IPS-20b (cell line): ENCODE results near the gene TNFRSF19.

Experiments
- H3K27ac ChIP-seq: one replicate; pipeline ENCODE4 v1.5.1; 2013; ENCODE audit warnings: low read length
- H3K27me3 ChIP-seq: 2 replicates; pipeline ENCODE4 v1.6.1; 2013; ENCODE audit warnings: mild to moderate bottlenecking, low read length, inconsistent platforms; ENCODE audit not compliant: insufficient read depth
- H3K36me3 ChIP-seq: 2 replicates; pipeline ENCODE4 v1.6.1; 2013; ENCODE audit warnings: low read depth, mild to moderate bottlenecking, inconsistent platforms, low read length, moderate library complexity; ENCODE audit not compliant: insufficient read depth
- H3K4me1 ChIP-seq: 2 replicates; pipeline ENCODE4 v1.6.1; 2013; ENCODE audit warnings: mild to moderate bottlenecking, control low read depth, inconsistent platforms, low read length, moderate library complexity; ENCODE audit not compliant: insufficient read depth
- H3K4me3 ChIP-seq: 2 replicates; pipeline ENCODE4 v1.5.1; 2013; ENCODE audit warnings: mild to moderate bottlenecking, low read length, inconsistent platforms
- H3K9ac ChIP-seq: 2 replicates; pipeline ENCODE4 v1.6.1; 2013; ENCODE audit warnings: low read depth, mild to moderate bottlenecking, inconsistent platforms, low read length, moderate library complexity
- H3K9me3 ChIP-seq: 2 replicates; pipeline ENCODE4 v1.6.1; 2013; ENCODE audit warnings: mild to moderate bottlenecking, low read depth, low read length, inconsistent platforms; ENCODE audit not compliant: insufficient read depth

Gene TNFRSF19

DNA sequence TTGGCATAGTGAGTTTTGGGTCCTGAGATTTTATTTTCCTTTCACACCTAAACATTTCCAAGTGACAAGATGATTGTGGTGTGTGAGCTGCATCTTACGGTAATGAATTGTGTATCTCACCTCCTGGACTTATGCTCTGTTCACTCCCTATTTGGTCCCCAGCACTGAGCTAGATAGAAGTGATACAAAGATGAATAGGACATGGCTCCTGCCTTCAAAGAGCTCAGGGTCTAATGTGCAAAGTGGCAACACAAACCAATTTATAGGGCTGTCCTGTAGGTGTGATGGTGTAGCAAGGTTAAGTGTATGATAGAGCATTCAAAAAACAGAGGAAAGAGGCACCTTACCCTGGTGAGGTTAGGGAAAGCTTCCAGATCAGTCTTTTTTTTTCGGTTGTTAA is 17.6 kb upstream of the TNFRSF19 start:
- no peak overlapping the region for H3K4me3 ChIP-seq
- H3K27ac ChIP-seq, result no peak overlapping the region
- no peaks in the 10 kb centered on the region for H3K36me3 ChIP-seq
- H3K9ac ChIP-seq, result no peak overlapping the region
- peaks cover 15% of the 10 kb centered on the region for H3K4me1 ChIP-seq
- no peaks in the 10 kb centered on the region for H3K9me3 ChIP-seq
- peaks cover 4% of the 10 kb centered on the region; the same call in 1 of the 2 replicates for H3K27me3 ChIP-seq

DNA sequence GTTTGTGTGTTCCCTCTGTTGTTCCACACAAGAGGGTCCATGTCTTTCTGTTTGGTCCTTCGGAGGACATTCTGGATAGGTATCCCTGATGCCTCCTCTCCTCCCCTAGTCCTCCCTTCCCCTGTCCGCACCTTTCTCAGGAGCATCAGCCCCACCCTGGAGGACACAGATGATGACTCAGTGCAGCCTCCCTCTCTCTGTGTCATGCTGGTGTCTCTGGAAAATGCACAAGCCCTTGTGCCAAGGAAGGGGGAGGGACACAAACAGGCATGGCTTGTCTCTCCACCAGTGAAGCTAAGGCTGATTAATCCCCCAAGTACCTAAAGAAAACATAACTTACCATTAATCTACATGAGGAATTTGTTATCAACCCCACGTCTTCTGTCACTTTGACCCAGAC is 16.2 kb upstream of the TNFRSF19 start:
- peaks cover 15% of the 10 kb centered on the region for H3K4me1 ChIP-seq
- H3K9ac ChIP-seq, result no peak overlapping the region
- H3K4me3 ChIP-seq, result no peak overlapping the region
- H3K27ac ChIP-seq, result no peak overlapping the region
- no peaks in the 10 kb centered on the region for H3K27me3 ChIP-seq
- no peaks in the 10 kb centered on the region for H3K9me3 ChIP-seq
- H3K36me3 ChIP-seq, result no peaks in the 10 kb centered on the region

DNA sequence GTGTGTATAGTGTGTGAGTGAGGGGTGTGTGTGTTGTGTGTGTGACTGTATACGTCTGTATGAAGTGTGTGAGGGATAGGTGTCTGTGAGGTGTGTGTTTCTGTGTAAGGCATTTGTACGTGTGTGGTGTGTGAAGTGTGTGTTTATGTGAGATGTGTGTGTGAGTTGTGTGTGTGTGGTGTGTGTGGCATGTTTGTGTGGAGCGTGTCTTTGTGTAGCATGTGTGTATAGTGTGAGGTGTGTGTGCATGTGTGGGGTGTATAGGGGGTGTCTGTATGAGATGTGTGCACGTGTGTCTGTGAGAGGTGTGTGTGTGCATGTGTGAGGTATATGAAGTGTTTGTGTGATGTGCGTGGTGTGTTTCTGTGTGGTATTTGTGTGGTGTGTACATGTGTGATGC is 13.2 kb upstream of the TNFRSF19 start:
- H3K9ac ChIP-seq, result no peak overlapping the region
- no peaks in the 10 kb centered on the region for H3K9me3 ChIP-seq
- H3K27me3 ChIP-seq, result no peaks in the 10 kb centered on the region
- H3K4me1 ChIP-seq, result peaks cover 7% of the 10 kb centered on the region; the same call in 1 of the 2 replicates
- no peaks in the 10 kb centered on the region for H3K36me3 ChIP-seq
- no peak overlapping the region for H3K27ac ChIP-seq
- H3K4me3 ChIP-seq, result no peak overlapping the region

DNA sequence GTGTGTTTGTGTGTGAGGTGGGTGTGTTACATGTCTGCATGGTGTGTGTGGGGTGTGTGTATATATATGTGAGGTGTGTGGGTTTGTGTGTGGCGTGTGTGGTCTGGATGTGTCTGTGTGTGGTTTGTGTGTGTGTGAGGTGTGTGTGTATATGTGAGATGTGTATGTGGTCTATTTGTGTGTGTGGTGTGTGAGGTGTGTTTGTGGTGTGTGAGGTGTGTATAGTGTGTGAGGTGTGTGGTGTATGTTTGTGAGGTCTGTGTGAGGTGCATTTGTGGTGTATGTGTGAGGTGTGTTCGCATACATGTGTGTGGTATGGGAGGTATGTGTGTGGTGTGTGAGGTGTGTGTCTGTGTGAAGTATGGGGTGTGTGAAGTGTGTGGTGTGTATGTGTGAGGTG is 12.5 kb upstream of the TNFRSF19 start:
- no peaks in the 10 kb centered on the region for H3K36me3 ChIP-seq
- peaks cover under 1% of the 10 kb centered on the region; the same call in 1 of the 2 replicates for H3K4me1 ChIP-seq
- no peak overlapping the region for H3K4me3 ChIP-seq
- H3K27ac ChIP-seq, result no peak overlapping the region
- no peaks in the 10 kb centered on the region for H3K27me3 ChIP-seq
- no peak overlapping the region for H3K9ac ChIP-seq
- H3K9me3 ChIP-seq, result no peaks in the 10 kb centered on the region

DNA sequence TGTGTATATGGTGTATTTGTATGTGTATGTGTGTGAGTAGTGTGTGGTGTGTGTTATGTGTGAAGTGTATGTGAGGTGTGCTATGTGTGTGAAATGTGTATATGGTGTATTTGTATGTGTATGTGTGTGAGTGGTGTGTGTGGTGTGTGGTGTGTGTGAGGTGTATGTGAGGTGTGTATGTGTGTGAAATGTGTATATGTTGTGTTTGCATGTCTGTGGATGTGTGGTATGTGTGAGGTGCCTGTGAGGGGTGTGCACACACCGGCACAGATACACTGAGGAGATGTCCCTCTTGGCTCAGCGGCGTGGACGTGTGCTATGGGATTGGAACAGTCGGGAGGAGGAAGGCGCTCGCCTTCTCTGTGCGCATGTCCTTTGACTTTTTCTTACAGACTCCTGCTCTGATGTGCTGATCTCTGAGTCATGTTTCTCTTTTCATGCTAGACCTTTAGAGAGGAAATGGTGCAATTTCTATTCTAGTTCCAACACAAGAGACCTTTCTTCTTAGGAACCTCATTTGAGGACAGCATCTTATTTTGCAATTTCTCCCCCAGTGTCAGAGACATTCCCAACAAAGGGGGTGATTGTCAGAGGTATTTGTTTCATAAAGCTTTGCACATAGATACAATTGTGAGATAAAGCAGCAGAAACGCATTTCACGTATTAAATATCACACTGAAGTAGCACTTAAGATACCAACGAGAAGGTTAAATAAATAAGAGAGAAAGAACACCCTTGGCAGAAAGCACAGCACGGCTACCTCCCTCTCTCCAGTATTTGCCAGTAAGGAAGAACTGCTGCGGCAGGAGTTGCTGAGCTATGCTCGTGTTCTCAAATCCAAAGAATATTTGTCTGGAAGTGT is 11.3 kb upstream of the TNFRSF19 start:
- no peaks in the 10 kb centered on the region for H3K4me1 ChIP-seq
- no peak overlapping the region for H3K9ac ChIP-seq
- no peaks in the 10 kb centered on the region for H3K36me3 ChIP-seq
- no peaks in the 10 kb centered on the region for H3K27me3 ChIP-seq
- no peaks in the 10 kb centered on the region for H3K9me3 ChIP-seq
- H3K4me3 ChIP-seq, result no peak overlapping the region
- H3K27ac ChIP-seq, result no peak overlapping the region

DNA sequence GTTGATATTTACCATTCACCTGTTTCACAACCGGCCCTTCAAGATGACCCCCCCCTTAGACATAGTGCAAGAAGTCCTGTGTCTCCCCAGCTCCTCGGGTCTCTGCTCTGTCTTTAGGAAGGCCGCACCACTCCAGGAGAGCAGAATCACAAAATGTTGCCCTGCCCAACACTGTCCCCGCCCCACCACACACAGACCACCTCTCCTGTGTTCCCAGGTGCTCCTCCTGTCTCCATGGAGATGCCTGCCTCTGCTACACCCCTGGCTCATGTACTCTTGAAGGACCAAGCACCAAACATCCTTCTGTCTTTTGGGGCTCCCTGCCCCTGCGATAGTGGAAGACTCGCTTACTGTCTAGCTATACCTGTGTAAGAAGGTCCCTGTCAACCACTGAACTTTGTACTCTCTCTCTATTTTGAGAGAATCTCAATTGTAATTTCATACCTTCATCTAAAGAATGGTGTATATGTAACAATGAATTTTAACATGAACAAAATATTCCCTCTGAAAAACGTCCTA is 9.6 kb upstream of the TNFRSF19 start:
- no peak overlapping the region for H3K4me3 ChIP-seq
- no peaks in the 10 kb centered on the region for H3K27me3 ChIP-seq
- H3K9me3 ChIP-seq, result no peaks in the 10 kb centered on the region
- no peaks in the 10 kb centered on the region for H3K4me1 ChIP-seq
- no peak overlapping the region for H3K9ac ChIP-seq
- no peaks in the 10 kb centered on the region for H3K36me3 ChIP-seq
- no peak overlapping the region for H3K27ac ChIP-seq

DNA sequence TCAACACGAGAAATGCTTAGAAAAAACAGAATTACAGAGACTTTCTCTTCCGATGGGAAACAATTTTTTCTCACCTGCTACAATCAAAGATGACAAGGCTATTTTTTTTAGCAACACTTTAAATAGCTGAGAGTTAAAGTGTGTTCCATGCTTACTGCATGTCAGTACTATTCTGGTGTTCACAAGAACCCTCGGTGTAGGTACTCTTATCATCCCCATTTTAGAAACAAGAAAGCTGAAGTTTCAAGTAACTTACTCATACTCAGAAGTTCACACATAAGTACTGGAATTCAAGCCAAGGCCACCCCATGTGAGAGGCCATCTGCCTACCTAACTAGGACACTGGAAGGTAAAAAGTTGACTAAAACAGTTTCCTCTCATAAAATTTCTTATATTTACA is 9.0 kb upstream of the TNFRSF19 start:
- Histone ChIP-seq H3K9me3 (no peaks in the 10 kb centered on the region), H3K4me1 (no peaks in the 10 kb centered on the region), H3K9ac (no peak overlapping the region), H3K27ac (no peak overlapping the region), H3K4me3 (no peak overlapping the region), H3K36me3 (no peaks in the 10 kb centered on the region), H3K27me3 (no peaks in the 10 kb centered on the region)

DNA sequence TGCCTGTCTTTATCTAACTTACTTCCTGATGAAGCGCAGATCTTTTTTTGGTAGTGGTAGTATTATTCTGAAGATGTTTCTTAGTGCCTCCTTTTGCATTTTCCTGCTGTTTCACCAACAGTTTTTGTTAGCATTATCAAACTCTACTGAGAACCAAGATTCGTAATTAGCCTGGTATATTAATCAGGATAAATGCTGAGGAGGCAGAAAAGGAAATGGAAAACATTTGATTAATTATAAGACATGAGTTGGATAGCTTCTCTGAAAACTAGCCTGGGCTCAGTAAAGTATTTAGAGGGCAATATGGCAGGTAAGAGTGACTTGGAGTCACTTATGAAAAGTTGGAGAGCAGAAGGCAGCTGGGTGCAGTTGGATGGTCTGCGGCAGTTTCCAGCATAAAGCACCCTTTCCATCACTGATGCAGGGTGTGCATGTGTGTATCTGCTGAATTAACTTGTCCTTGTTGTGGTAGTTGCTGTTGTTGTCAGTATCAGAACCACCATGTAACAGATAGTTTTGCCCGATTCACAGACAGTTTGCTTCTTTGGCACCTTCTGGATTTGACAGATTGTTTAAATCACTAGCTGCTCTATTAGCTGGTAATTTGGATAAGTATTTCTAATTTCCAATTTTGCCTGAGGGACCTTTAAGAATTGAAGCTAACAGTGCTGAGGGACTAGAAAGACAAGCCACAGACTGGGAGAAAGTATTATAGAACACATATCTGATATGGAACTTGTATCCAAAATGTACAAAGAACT is 6.9 kb upstream of the TNFRSF19 start:
- no peak overlapping the region for H3K4me3 ChIP-seq
- H3K27ac ChIP-seq, result no peak overlapping the region
- H3K9ac ChIP-seq, result no peak overlapping the region
- H3K4me1 ChIP-seq, result no peaks in the 10 kb centered on the region
- H3K27me3 ChIP-seq, result no peaks in the 10 kb centered on the region
- H3K36me3 ChIP-seq, result no peaks in the 10 kb centered on the region
- no peaks in the 10 kb centered on the region for H3K9me3 ChIP-seq

DNA sequence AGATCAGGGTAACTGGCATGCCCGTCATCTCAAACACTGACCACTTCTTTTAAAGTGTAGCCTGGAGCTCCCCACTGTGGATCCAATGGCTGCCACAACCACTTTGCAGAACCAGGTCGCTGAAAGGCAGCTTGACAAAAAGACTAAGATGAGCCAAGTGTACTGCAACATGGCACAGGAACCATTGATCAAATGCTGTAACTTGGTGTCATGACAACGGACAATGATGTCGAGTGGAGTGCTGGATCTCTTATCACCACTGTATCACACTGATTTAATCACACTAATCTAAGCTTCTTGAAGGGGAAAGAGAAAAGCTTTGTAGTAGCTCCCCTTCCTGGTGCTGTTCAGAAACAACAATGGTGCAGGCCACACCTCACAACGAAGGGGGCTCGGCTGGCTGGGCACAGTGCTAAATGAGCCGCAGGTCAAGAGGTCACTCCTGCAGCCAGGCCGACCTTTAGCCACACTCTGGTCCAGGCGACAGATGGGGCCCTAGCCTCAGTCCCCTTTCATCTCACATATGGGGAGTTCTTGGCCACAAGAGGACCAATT is 2.2 kb upstream of the TNFRSF19 start:
- H3K9ac ChIP-seq, result no peak overlapping the region
- no peaks in the 10 kb centered on the region for H3K9me3 ChIP-seq
- H3K4me1 ChIP-seq, result peaks cover 11% of the 10 kb centered on the region
- no peaks in the 10 kb centered on the region for H3K36me3 ChIP-seq
- no peak overlapping the region for H3K27ac ChIP-seq
- H3K4me3 ChIP-seq, result no peak overlapping the region
- H3K27me3 ChIP-seq, result no peaks in the 10 kb centered on the region

DNA sequence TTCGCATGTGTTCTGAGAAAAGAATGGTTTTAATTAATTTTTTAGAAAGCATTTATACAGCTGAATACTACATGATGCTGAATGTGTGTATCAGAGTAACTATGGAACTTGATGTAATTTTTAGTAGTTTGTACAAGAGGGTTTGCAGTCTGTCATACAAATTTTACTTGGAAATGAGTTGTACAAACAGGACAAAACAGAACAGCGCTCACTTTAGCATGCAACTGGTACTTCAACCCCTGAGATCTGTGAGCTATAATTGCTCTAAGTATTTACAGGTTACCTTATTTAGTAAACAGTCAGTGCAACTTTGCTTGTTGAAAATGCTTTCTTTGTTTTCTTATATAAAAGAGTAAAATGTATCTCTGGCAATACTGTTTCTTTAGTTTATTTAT is 706 bp downstream of the TNFRSF19 start:
- H3K4me1 ChIP-seq, result peaks cover 11% of the 10 kb centered on the region
- no peaks in the 10 kb centered on the region for H3K27me3 ChIP-seq
- H3K27ac ChIP-seq, result no peak overlapping the region
- H3K9me3 ChIP-seq, result no peaks in the 10 kb centered on the region
- peak overlapping the region; percentile 30 for H3K4me3 ChIP-seq
- H3K9ac ChIP-seq, result peak overlapping the region; percentile 26; the same call in 1 of the 2 replicates
- no peaks in the 10 kb centered on the region for H3K36me3 ChIP-seq

DNA sequence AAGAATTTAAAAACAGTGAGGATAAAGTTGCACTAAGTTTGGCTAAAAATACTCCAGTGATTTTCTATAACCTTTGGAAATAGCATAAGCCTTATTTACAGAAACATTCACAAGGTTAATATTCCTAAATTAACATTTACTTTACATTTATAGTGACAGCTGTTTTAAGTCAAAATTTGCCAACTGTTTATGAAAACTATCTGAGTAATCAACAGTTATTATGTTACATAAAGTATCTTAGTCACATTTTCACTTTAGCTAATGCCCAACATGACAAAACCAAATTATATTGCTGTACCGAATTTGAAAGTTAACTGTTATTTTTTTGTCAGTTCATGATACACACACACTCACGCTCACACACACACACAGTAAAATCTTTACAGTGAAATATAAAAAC is 1.2 kb downstream of the TNFRSF19 start:
- H3K27ac ChIP-seq, result no peak overlapping the region
- no peaks in the 10 kb centered on the region for H3K9me3 ChIP-seq
- no peaks in the 10 kb centered on the region for H3K36me3 ChIP-seq
- H3K27me3 ChIP-seq, result no peaks in the 10 kb centered on the region
- peak overlapping the region; percentile 30 for H3K4me3 ChIP-seq
- H3K9ac ChIP-seq, result peak overlapping the region; percentile 26; the same call in 1 of the 2 replicates
- peaks cover 11% of the 10 kb centered on the region for H3K4me1 ChIP-seq
